ENCODE data around the gene TNFSF4. TPM values are rescaled to one million over a fixed set of nuclear protein-coding genes. Genes with fewer than 3 reads are reported as not detected.

TNFSF4 gene
- total and polyA plus RNA-seq, 12 donors, result 0.79 to 3.6 (median 1.6) TPM

GRCh38 chr1:173220157-173220556 is 13.0 kb upstream of the TNFSF4 start:
- no peaks in the 10 kb centered on the region for H3K9me3 ChIP-seq (replicated peaks in 1 of 3)
- intact Hi-C loops (cut with DNase I), result no loop called here
- TF ChIP-seq CTCF (IDR thresholded peaks at IDR 0.05) (no peak), POLR2A (IDR thresholded peaks at IDR 0.05) (no peak)
- 84 to 93% (median 91%) methylated on average over 1 of the region's 1 CpG for WGBS, 4 donors
- no peaks in the 10 kb centered on the region for H3K27me3 ChIP-seq
- H3K36me3 ChIP-seq (replicated peaks in 1 of 2), result no peaks in the 10 kb centered on the region
- no peaks in the 10 kb centered on the region for H3K4me1 ChIP-seq (replicated peaks in 1 of 2)
- no peak overlapping the region for H3K27ac ChIP-seq
- no peak for DNase-seq
- H3K4me3 ChIP-seq, result no peak overlapping the region

- H3K27ac ChIP-seq, result no peak overlapping the region
- H3K4me1 ChIP-seq (replicated peaks in 1 of 2), result no peaks in the 10 kb centered on the region
- no peak for DNase-seq
- H3K9me3 ChIP-seq (replicated peaks in 1 of 3), result no peaks in the 10 kb centered on the region
- H3K27me3 ChIP-seq, result no peaks in the 10 kb centered on the region
- WGBS, 4 donors, result 93 to 100% (median 100%) methylated on average over 1 of the region's 1 CpG
- no peak overlapping the region for H3K4me3 ChIP-seq
- intact Hi-C loops (cut with DNase I), result no loop called here
- TF ChIP-seq CTCF (IDR thresholded peaks at IDR 0.05) (no peak), POLR2A (IDR thresholded peaks at IDR 0.05) (no peak)
- H3K36me3 ChIP-seq (replicated peaks in 1 of 2), result no peaks in the 10 kb centered on the region
Observed at GRCh38 chr1:173213665-173214064, 6.5 kb upstream of the TNFSF4 start.

GRCh38 chr1:173212952-173213491 is 5.9 kb upstream of the TNFSF4 start:
- DNase-seq, result no peak
- H3K4me3 ChIP-seq, result no peak overlapping the region
- no peaks in the 10 kb centered on the region for H3K9me3 ChIP-seq (replicated peaks in 1 of 3)
- no peaks in the 10 kb centered on the region for H3K27me3 ChIP-seq
- whole genome bisulfite sequencing, 4 donors, result 93 to 95% (median 94%) methylated on average over 2 of the region's 2 CpGs
- no peak overlapping the region for H3K27ac ChIP-seq
- H3K4me1 ChIP-seq (replicated peaks in 1 of 2), result no peaks in the 10 kb centered on the region
- no peaks in the 10 kb centered on the region for H3K36me3 ChIP-seq (replicated peaks in 1 of 2)
- no peak for TF ChIP-seq CTCF (IDR thresholded peaks at IDR 0.05)
- no peak for TF ChIP-seq POLR2A (IDR thresholded peaks at IDR 0.05)
- intact Hi-C loops (cut with DNase I), result no loop called here

GRCh38 chr1:173210716-173211231 is 3.6 kb upstream of the TNFSF4 start:
- DNase-seq, result no peak
- H3K27me3 ChIP-seq, result no peaks in the 10 kb centered on the region
- TF ChIP-seq POLR2A (IDR thresholded peaks at IDR 0.05) (no peak), CTCF (IDR thresholded peaks at IDR 0.05) (no peak)
- H3K27ac ChIP-seq, result no peak overlapping the region
- intact Hi-C loops (cut with DNase I), result no loop called here
- 74 to 86% (median 76%) methylated on average over 1 of the region's 1 CpG for WGBS, 4 donors
- H3K4me3 ChIP-seq, result no peak overlapping the region
- H3K4me1 ChIP-seq (replicated peaks in 1 of 2), result peaks cover 11 to 20% of the 10 kb centered on the region in 2 donors
- H3K36me3 ChIP-seq (replicated peaks in 1 of 2), result no peaks in the 10 kb centered on the region
- no peaks in the 10 kb centered on the region for H3K9me3 ChIP-seq (replicated peaks in 1 of 3)
